RWPE1 (cell line): ENCODE data around the gene SRPK3.

Experiments used
- CTCF ChIA-PET: fragments of 350-600 bp; sonication (Branson Sonifier 250); formaldehyde crosslinking; extraction: SDS; loops from one replicate; lab custom pipeline; 2021; lab: Yijun Ruan, JAX
- POLR2A ChIA-PET: fragments of 400-600 bp; formaldehyde crosslinking; extraction: SDS; loops from one replicate; lab custom pipeline; 2020; ENCODE audit warnings: antibody characterized with exemption; ENCODE audit not compliant: low non-redundant PET; lab: Yijun Ruan, JAX
- DNase-seq: peaks from one replicate; pipeline ENCODE4 v3.0.0; 2012; ENCODE audit warnings: low spot score
- H3K27ac ChIP-seq: fragments of 450-650 bp; 2 replicates; pipeline ENCODE4 v1.5.1; 2017
- TF ChIP-seq, protein P1 (sequence below): fragments of 450-650 bp; conservative IDR thresholded peaks from 2 replicates; pipeline ENCODE4 v1.5.1; 2017; ENCODE audit warnings: low read depth, mild to moderate bottlenecking

Gene SRPK3

DNA sequence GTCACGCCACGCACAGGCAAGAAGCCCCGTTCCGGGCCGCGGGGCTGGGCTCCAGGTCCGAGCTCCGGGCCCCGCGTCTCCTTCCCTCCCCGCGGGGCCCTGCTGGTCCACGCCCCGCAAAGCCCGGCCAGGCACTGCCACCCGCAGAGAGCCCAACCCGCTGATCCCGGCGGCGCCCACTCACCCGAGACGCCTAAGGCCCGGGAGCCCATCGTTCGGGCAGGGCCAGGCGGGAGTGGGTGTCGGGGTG lies 48.6 kb downstream of the SRPK3 start:
- H3K27ac ChIP-seq, result no peak overlapping the region
- TF ChIP-seq, protein P1, sequence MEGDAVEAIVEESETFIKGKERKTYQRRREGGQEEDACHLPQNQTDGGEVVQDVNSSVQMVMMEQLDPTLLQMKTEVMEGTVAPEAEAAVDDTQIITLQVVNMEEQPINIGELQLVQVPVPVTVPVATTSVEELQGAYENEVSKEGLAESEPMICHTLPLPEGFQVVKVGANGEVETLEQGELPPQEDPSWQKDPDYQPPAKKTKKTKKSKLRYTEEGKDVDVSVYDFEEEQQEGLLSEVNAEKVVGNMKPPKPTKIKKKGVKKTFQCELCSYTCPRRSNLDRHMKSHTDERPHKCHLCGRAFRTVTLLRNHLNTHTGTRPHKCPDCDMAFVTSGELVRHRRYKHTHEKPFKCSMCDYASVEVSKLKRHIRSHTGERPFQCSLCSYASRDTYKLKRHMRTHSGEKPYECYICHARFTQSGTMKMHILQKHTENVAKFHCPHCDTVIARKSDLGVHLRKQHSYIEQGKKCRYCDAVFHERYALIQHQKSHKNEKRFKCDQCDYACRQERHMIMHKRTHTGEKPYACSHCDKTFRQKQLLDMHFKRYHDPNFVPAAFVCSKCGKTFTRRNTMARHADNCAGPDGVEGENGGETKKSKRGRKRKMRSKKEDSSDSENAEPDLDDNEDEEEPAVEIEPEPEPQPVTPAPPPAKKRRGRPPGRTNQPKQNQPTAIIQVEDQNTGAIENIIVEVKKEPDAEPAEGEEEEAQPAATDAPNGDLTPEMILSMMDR, result no peak
- no peak for DNase-seq
- ChIA-PET POLR2A (no interaction called here), CTCF (no interaction called here)

DNA sequence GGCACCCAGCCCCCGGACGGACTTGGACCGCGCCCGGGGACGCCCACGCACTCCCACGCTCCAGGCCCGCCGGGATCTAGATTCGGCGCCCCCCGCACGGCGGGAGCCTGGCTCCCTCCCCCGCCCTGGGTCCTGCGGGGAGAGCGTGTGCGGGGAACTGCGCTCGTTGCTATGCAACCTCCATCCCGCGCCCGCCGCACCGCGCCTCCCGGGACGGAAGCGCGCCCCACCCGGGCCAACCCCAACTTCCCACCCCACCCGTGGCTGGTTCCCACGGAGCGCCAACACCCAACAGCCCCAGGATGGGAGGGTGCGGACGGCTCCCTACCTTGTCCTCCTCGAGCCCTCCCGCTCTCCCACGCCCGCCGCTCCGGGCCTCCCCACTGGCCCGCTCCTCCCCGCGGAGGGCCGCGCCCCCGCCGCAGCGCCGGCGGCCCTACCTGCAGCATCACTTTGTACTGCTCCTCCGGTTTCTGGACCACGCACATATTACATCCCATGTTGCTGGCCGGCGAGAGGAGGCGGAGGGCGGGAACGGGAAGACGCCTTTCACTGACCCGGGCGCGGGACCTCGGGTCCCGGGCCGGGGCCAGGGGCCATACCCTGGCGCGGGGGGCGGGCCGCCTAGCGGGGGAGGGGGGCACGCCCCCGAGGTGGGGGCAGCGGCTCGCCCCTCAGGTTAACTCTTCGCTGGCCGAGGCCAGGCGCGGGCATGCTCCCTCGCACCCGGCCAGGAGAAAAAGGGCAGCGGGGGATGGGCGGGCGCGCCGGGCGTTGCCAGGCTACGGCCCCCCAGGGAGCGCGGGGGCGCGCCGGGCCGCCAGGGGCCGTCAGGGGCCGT lies 49.2 kb downstream of the SRPK3 start, which contains the start of gene PDZD4:
Gene PDZD4, minus strand, starts transcription at position 746 of the 841 bp plus-strand sequence. Its CDS starts 246 bp downstream, at position 500.
- ChIA-PET CTCF (no interaction called here), POLR2A (no interaction called here)
- no peak within 1 kb of the TSS for H3K27ac ChIP-seq
- DNase-seq, result no peak
- TF ChIP-seq, protein P1, result no peak

DNA sequence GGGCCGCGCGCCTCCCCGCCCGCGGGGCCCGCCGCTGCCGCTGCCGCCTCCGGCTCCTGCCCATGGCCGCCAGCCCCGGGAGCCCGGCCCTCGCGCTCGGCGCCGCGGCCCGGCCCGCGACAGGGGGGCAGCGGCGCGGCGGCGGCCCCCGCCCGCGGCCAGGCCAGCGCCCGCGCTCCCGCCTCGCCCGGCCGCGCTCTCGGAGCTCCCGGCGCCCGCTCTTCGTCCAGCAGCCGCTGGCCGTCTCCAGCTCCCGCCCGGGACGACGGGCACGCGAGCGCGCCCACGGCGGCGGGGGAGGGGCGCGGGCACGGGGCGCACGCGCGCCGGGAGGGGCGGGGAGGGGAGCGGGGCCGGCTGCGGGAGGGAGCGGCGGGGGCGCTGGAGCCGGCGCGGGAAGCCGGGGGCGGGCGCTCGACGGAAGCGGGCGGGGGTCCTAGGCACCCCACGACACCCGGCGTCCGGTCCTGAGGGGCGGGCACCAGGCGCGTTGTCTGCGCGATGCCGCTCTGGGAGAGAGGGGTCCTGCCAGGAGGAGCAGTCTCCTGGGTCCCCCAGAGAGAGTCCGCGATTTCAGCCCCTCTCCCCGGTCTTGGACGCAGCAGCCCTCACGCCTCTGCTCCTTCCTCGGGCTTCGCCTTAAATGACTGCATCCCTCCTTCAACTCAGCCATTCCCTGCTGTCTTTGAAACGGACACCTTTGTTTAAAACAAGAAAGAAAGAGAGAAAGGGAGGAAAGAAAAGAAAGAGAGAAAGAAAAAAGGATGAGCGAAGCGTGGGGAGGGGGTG lies 50.0 kb downstream of the SRPK3 start:
- H3K27ac ChIP-seq, result no peak overlapping the region
- POLR2A ChIA-PET, result no interaction called here
- DNase-seq, result no peak
- CTCF ChIA-PET, result no interaction called here
- TF ChIP-seq, protein P1, result no peak

DNA sequence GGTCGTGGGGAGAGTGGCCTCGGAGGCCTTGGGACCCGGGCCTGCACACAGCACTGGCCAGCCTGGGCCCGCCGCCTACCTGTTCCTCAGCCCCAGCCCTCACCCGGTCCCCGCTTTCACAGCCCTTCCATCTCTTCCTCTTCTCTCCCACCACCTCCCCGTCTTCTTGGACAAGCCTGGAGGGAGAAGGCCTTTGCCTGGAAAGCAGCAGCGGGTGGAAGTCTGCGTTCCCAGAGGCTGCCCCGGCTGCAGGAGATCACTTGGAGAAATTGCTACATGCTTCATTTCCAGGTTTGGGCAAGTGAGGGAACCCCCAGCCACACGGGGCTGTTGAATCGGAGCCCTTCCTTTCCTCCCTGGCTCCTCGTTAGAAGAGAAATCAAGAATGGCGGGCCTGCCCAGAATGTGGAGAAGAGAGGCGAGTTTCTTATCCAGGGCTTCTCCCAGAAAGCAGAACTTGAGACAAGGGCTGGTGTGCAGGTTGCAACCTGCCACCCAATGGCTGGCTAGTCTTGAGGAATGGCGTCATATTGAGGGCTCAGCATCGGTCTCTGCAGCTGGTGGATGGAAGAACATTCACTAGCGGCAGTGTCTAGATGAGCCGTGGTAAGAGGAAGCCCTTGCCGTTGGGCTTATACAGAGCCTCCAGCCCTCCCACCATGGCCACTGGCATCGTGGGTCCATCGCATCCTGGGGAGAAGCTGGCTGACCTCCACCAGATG lies 50.7 kb downstream of the SRPK3 start:
- DNase-seq, result no peak
- POLR2A ChIA-PET, result no interaction called here
- H3K27ac ChIP-seq, result no peak overlapping the region
- CTCF ChIA-PET, result no interaction called here
- TF ChIP-seq, protein P1, result no peak

DNA sequence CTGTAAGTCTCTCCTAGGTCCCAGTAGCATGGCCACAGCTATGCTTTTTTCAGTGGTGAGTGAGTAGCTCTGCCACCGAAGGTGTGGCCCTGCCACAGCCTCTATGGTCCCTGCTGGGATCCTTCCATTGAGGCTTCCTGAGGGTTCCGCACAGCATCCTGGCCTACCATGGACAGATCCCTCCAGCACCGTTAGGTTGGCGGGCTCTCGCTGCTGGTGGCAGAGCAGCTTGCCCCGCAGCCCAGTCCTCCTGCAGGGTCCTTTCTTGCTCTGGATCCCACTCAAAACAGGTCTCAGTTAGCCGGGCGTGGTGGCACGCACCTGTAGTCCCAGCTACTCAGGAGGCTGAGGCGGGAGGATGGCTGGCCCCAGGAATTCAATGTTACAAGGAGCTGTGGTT lies 51.9 kb downstream of the SRPK3 start:
- CTCF ChIA-PET, result interaction anchor here (0.9 kb wide), 1 partner anchor 1721 kb away, joined by 6 read pairs; no protein-coding TSS in a partner anchor
- DNase-seq, result no peak
- POLR2A ChIA-PET, result no interaction called here
- TF ChIP-seq, protein P1, result no peak
- H3K27ac ChIP-seq, result no peak overlapping the region
